Skin of body (tissue), 2 donors: ENCODE measurements around the gene QSER1. TPM values are rescaled to one million over a fixed set of nuclear protein-coding genes. Genes with fewer than 3 reads are reported as not detected.
"Not testable (repeated sequence)": the region's sequence is repeated elsewhere in the genome, so short reads cannot be mapped to it uniquely, and the experiment has no call there.

Experiments used
- DNase-seq: peaks from one replicate; lab custom pipeline; 2025; lab: John Stamatoyannopoulos, UW
- total RNA-seq: library from RNA; depleted of rRNA; stranded (reverse); fragments of >200 nt; gene quantifications from one replicate; pipeline ENCODE4 v1.2.3, GENCODE V29; 2014

The QSER1 gene
- total RNA-seq = 41.3 TPM

DNA sequence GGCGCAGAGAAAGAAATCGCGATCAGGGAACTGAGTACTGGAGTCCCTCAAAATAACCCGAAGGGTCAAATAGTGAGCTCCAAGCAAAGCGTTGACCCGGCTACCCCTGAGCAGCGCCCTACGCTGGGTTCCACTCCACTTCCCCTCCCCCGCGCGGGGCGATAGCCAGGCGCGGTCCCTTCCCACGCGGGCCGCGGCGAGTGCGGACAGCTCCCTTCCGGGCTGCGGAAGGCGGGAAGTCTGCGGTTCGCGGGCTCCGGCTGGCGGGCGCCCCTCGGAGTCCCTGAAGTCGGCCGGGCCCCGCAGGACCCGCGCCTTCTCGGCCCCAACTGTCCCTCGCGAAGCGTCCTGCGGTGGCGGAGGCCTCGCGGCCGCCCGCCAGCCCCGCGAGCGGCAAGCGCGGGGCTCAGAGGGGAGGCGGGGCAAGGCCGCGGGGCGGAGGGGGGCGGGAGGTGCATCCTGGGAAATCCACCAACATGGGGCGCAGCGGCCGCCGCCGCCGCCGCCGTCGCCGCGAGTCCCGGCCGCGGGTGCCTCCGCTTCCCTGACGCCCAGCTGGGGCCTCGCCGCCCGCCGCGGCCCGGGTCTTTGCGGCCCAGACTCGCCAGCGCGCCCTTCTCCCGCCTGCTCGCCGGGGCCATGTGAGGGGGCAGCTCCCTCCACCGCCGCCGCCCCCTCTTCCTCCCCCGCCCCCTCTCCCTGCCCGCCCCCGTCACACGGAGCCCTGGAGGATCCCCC lies at the start of gene QSER1:
Gene QSER1, plus strand, starts transcription at position 457 of the 738 bp plus-strand sequence. CDS start 315 bp downstream, outside the sequence.
- DNase-seq = peak; percentile 64

DNA sequence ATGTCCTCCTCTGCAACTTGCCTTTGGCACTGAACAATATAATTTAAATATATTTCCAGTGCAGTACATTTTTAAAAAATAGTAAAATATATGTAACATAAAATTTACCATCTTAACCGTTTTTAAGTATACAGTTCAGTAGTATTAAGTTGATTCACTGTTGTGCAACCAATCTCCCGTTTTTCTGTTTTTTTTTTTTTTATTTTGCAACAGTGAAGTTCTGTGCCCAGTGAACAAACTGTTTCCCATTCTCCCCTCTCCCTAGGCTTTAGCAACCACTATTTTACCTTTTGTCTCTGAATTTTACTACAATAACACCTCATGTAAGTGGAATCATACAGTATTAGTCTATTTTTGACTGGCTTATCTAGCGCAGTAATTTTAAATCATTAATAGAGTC lies 49.1 kb upstream of the QSER1 start:
- no peak for DNase-seq

GRCh38 chr11:32847511-32847910 lies 45.1 kb upstream of the QSER1 start:
- no peak for DNase-seq

- DNase-seq = no peak
Measured at GRCh38 chr11:32849761-32850160, 42.9 kb upstream of the QSER1 start.

- DNase-seq = no peak
Measured at GRCh38 chr11:32851251-32851650, 41.4 kb upstream of the QSER1 start.

- DNase-seq = no peak
Measured at GRCh38 chr11:32852207-32852606, 40.4 kb upstream of the QSER1 start.

DNA sequence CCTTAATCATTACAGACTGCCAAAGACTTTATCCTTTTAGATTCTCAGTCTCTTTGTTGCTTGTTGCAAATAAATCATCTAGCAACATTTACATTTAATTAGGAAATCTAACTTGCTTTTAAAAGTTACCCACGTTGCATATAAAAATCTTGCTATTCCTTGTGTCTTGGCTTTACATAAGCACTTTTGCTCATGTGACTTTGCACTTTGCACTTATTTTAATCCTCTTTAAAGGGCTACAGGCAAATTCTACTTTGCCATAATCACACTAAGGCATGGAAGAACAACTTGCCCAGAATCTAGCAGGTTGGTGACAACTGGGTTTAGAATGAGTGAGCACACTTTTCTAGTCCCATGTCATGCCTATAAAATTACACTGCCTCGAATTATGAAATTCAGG lies 37.0 kb upstream of the QSER1 start:
- no peak for DNase-seq

GRCh38 chr11:32858731-32859130 lies 33.9 kb upstream of the QSER1 start:
- no peak for DNase-seq

GRCh38 chr11:32861850-32862577 lies 30.6 kb upstream of the QSER1 start:
- DNase-seq = no peak

DNA sequence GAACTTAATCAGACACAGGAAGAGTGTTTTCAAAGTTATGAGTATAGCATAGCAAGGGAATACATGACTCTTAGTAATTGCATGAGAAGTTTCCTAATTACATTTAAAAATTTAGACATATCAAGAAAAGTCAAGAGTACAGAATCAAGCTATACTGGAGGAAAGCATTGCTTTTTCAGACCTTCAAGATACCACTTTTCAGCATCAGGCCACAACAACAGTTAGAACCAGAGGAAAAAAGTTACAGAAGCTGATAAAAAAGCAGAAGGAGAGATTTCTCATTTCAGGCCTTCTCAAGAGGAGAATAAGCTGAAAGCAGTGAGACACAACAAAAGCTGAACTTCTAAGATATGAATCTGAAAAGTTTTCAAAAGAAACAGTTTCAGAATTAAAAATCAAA lies 28.1 kb upstream of the QSER1 start:
- no peak for DNase-seq

DNA sequence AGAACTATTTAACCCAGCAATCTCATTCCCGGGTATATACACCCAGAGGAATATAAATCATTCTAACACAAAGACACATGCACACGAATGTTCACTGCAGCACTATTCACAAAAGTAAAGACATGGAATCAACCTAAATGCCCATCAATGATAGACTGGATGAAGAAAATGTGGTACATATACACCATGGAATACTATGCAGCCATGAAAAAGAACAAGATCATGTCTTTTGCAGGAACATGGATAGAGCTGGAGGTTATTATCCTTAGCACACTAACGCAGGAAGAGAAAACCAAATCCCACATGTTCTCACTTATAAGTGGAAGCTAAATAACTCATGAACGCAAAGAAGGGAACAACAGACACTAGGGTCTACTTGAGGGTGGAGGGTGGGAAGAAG lies 23.9 kb upstream of the QSER1 start:
- not testable (repeated sequence) for DNase-seq

- DNase-seq = no peak
Measured at GRCh38 chr11:32870676-32871075, 21.9 kb upstream of the QSER1 start.

- no peak for DNase-seq
Measured at GRCh38 chr11:32874132-32874531, 18.5 kb upstream of the QSER1 start.

DNA sequence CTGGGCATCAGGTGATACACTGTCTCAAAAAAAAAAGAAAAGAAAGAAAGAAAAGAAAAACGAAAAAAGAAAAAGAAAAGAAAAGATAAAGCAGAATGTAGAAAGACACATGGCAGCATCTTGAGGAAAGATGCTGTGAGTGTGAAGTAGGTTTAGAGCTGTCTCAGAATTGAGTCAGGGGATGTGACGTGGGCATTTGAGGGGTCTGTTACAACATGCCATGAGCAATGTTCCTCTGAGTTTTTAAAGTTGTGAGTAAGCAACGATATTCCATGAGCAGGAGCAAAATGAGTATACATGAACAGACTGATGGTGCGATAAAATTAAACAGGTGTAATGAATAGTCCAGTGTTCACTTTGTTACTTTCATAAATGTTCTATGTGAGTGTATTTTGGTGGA lies 11.3 kb upstream of the QSER1 start:
- no peak for DNase-seq

DNA sequence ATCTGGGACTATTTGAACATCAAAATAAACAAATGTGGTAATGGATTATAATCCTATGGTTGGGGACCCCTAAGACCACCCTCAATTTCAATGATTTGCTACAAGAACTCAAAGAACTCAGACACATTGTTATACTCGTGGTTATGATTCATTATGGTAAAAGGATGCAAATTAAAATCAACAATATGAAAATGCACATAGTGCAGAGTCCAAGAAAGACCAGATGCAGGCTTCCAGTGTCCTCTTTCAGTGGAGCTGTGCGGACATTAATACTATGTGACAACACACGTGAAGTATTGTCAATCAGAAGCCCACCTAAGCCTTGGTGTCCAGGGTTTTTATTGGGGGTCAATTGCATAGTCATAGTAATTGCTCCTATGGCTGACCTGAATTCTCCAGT lies 9.2 kb upstream of the QSER1 start:
- no peak for DNase-seq

- no peak for DNase-seq
Measured at GRCh38 chr11:32884023-32884422, 8.6 kb upstream of the QSER1 start.

DNA sequence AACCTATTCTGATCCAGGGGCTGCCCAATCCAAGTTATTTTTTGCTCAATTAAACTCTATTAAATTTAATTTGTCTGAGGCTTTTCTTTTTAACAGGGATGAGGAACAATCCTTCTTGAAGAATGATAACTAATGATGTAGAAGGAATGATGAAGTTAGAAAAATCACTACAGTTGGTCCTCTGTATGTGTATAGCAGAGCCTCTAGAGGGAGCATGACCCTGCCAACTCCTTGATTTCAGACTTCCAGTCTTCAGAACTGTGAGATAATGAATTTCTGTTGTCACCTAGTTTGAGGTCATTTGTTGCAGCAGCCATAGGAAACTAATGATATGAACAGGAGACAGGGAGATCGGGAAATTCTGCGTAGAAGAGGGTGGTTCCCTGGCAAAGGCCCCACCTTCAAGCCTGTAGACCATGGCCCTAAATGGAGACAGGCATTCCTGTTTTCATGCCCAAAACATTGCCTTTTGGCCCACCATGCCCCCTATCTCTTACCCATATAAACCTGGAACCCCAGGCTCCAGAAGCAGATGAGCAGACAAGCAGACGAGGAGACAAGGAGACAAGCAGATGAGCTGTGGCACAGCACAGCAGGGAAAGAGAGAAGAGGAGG lies 7.7 kb upstream of the QSER1 start:
- DNase-seq = no peak

GRCh38 chr11:32885556-32885955 lies 7.1 kb upstream of the QSER1 start:
- DNase-seq = no peak

GRCh38 chr11:32886180-32886579 lies 6.4 kb upstream of the QSER1 start:
- DNase-seq = no peak

DNA sequence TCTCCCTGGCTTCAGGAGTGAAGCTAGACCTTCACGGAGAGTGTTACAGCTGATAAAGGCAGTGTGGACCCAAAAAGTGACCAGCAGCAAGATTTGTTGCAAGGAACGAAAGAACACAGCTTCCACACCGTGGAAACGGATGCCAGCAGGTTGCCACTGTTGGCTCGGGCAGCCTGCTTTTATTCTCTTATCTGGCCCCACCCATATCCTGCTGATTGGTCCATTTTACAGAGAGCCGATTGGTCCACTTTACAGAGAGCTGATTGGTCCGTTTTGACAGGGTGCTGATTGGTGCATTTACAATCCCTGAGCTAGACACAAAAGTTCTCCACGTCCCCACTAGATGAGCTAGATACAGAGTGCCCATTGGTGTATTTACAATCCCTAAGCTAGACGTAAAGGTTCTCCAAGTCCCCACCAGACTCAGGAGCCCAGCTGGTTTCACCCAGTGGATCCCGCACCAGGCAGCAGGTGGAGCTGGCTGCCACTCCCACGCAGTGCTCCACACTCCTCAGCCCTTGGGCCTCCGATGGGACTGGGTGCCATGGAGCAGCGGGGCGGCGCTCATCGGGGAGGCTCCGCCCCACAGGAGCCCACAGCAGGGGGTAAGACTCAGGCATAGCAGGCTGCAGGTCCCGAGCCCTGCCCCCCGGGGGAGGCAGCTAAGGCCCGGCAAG lies 4.8 kb upstream of the QSER1 start:
- DNase-seq = not testable (repeated sequence)

GRCh38 chr11:32888384-32888710 lies 4.3 kb upstream of the QSER1 start:
- not testable (repeated sequence) for DNase-seq

DNA sequence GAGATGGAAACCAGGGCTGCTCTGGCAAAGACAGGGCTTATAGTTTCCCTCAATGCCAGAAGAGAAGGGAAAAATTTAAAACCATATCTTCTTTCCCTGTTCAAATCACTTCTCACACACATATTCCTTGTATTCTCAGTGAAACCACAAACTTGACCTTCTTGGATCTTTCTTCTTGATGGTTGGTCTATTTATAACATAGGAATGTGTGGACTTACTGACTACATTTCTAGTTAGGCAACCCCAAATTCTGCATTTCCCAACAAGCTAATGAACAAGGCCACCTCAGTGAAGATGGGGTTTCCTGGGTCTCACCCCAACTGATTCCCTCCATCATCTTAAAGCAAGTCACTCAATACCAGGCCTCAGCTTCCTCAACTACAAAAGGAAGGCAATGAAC lies 3.8 kb upstream of the QSER1 start:
- no peak for DNase-seq
